Measurements from ENCODE around the gene ANAPC7. TPM values are rescaled to one million over a fixed set of nuclear protein-coding genes. Genes with fewer than 3 reads are reported as not detected.

ANAPC7 gene
- total and polyA plus RNA-seq, 11 donors = 26.5 to 41.3 (median 35.1) TPM

DNA sequence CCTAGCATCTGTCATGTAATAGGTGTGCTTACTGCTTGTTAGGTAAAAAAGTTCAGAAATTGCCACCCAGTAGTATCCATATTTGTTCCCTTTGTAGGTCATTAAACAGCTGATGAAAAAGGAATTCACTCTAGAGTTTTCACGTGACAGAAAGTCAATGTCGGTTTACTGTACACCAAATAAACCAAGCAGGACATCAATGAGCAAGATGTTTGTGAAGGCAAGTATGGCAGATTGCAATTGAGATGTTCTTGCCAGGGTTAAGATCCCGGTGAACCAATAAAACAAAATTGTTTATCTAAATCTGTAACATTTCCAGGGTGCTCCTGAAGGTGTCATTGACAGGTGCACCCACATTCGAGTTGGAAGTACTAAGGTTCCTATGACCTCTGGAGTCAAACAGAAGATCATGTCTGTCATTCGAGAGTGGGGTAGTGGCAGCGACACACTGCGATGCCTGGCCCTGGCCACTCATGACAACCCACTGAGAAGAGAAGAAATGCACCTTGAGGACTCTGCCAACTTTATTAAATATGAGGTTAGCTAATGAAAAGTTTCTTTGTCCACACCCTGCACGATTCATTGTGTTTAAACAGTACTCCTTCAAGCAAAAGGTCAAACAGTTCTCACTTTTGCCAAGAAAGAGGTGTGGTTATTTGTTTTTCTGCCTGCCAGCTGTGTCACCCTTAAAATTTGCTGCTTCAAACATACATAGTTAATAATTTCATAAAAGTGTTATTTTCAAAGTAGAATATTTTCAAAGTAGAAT is 64.1 kb downstream of the ANAPC7 start:
- ATAC-seq (peak in 1 of 4 donors; percentile 2), DNase-seq (no peak)

DNA sequence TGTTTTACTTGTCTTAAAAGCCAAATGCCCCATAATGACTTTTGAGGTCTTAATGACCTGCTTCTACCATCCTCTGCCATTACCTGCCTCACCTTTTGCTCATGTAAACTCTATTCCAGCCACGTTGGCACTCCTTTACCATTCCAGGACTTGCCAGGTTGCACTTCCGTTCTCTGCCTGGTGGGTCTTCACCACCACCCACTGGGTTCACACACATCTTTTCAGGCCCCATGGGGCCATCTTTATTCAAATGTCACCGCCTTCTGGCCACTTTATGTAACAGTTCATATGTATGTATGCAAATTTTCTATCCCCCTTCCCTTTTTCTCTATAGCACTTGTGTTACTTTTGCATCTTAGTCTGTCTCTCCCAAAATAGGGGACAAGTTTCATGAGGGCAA is 64.8 kb downstream of the ANAPC7 start:
- Histone ChIP-seq H3K36me3 (peaks cover 4 to 100% (median 100%) of the 10 kb centered on the region in 9 donors), H3K4me1 (peaks cover 0 to 39% (median 4%) of the 10 kb centered on the region in 12 donors), H3K27me3 (no peaks in the 10 kb centered on the region), H3K4me3 (no peak overlapping the region), H3K9me3 (no peaks in the 10 kb centered on the region), H3K27ac (peak overlapping the region in 1 of 12 donors; percentile 37)
- peak in 1 of 4 donors; percentile 4 for ATAC-seq
- intact Hi-C loops (cut with DNase I) = no loop called here
- 66 to 72% (median 70%) methylated on average over 3 of the region's 3 CpGs for WGBS, 4 donors
- DNase-seq = no peak
- TF ChIP-seq POLR2A (IDR thresholded peaks at IDR 0.05) = no peak
- TF ChIP-seq, protein P1, sequence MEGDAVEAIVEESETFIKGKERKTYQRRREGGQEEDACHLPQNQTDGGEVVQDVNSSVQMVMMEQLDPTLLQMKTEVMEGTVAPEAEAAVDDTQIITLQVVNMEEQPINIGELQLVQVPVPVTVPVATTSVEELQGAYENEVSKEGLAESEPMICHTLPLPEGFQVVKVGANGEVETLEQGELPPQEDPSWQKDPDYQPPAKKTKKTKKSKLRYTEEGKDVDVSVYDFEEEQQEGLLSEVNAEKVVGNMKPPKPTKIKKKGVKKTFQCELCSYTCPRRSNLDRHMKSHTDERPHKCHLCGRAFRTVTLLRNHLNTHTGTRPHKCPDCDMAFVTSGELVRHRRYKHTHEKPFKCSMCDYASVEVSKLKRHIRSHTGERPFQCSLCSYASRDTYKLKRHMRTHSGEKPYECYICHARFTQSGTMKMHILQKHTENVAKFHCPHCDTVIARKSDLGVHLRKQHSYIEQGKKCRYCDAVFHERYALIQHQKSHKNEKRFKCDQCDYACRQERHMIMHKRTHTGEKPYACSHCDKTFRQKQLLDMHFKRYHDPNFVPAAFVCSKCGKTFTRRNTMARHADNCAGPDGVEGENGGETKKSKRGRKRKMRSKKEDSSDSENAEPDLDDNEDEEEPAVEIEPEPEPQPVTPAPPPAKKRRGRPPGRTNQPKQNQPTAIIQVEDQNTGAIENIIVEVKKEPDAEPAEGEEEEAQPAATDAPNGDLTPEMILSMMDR (IDR thresholded peaks at IDR 0.05) = peak in 1 of 12 donors; percentile 8

More for the DNA sequence above, 64.1 kb downstream of the ANAPC7 start:
- intact Hi-C loops (cut with DNase I) = no loop called here
- Histone ChIP-seq H3K27me3 (no peaks in the 10 kb centered on the region), H3K36me3 (peaks cover 4 to 100% (median 100%) of the 10 kb centered on the region in 9 donors), H3K4me1 (peaks cover 0 to 33% (median 5%) of the 10 kb centered on the region in 12 donors), H3K27ac (peak overlapping the region in 2 of 12 donors; percentile 0 to 37), H3K9me3 (no peaks in the 10 kb centered on the region), H3K4me3 (no peak overlapping the region)
- WGBS, 4 donors = 54 to 60% (median 55%) methylated on average over 8 of the region's 8 CpGs
- TF ChIP-seq POLR2A (IDR thresholded peaks at IDR 0.05) = no peak
- TF ChIP-seq, protein P1 (IDR thresholded peaks at IDR 0.05) = no peak

DNA sequence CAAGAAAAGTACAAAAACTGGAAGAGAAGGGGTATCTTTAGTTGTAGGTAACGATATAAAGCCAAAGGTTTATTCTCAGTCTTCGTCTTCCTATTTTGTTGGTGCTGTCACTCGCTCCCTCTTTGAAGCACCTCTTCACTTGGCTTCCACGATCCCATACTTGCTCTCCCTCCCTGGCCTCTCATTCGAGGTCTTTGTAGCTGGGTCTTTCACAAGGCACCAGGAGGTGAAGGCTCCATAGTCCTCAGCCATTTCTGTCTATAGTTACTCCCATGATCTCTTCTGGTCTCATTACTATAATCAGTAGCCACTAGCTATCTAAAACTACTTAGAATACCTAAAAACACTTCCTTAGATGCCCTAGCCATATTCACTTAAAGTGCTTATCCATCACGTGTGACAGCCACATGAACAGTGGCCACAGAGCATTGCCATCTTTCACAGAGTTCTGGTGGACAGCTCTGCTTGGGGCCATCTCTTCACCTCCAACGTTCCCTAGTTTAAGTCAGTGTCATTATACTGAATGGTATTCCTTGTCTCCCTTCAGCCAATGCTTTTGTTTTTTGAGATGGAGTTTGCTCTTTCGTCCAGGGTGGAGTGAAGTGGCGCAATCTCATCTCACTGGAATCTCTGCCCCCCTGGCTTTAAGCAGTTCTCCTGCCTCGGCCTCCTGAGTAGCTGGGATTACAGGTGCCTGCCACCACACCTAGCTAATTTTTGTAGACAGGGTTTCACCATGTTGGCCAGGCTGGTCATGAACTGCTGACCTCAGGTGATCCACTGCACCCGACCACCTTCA is 65.4 kb downstream of the ANAPC7 start:
- no peaks in the 10 kb centered on the region for H3K27me3 ChIP-seq
- H3K9me3 ChIP-seq = no peaks in the 10 kb centered on the region
- intact Hi-C loops (cut with DNase I) = no loop called here
- H3K36me3 ChIP-seq = peaks cover 4 to 100% (median 100%) of the 10 kb centered on the region in 9 donors
- ATAC-seq (peak in 1 of 4 donors; percentile 1), DNase-seq (no peak)
- TF ChIP-seq POLR2A (IDR thresholded peaks at IDR 0.05) = no peak
- TF ChIP-seq, protein P1 (IDR thresholded peaks at IDR 0.05) = no peak
- H3K27ac ChIP-seq = peak overlapping the region in 1 of 12 donors; percentile 37
- H3K4me3 ChIP-seq = no peak overlapping the region
- WGBS, 4 donors = 74 to 79% (median 77%) methylated on average over 11 of the region's 11 CpGs
- peaks cover 0 to 40% (median 5%) of the 10 kb centered on the region in 12 donors for H3K4me1 ChIP-seq
